Choroid plexus epithelial cell (primary cell): ENCODE results near the gene LRPAP1.

Experiments used
- DNase-seq: peaks from one replicate; pipeline ENCODE4 v3.0.0-alpha.2; 2010; ENCODE audit warnings: low read depth
- H3K4me3 ChIP-seq: 2 replicates; pipeline ENCODE4 v1.5.1; 2011; ENCODE audit warnings: low read depth, mild to moderate bottlenecking, control low read depth, low read length, moderate library complexity
- CTCF ChIP-seq: conservative IDR thresholded peaks from 2 replicates; pipeline ENCODE4 v1.5.1; 2011; ENCODE audit warnings: low read depth, mild to moderate bottlenecking, control low read depth, inconsistent platforms, low read length, moderate library complexity

Gene LRPAP1

GRCh38 chr4:3476341-3476747 lies 55.9 kb downstream of the LRPAP1 start:
- no peak for TF ChIP-seq CTCF
- H3K4me3 ChIP-seq: no peak overlapping the region
- no peak for DNase-seq

- DNase-seq: no peak
- no peak overlapping the region for H3K4me3 ChIP-seq
- no peak for TF ChIP-seq CTCF
Measured at GRCh38 chr4:3475713-3476260, 56.4 kb downstream of the LRPAP1 start.

GRCh38 chr4:3475041-3475712 lies 57.0 kb downstream of the LRPAP1 start:
- no peak overlapping the region for H3K4me3 ChIP-seq
- no peak for DNase-seq
- TF ChIP-seq CTCF: no peak

- no peak for DNase-seq
- H3K4me3 ChIP-seq: no peak overlapping the region
- no peak for TF ChIP-seq CTCF
Measured at GRCh38 chr4:3473996-3474765, 58.0 kb downstream of the LRPAP1 start.

GRCh38 chr4:3473181-3473950 lies 58.9 kb downstream of the LRPAP1 start:
- no peak overlapping the region for H3K4me3 ChIP-seq
- TF ChIP-seq CTCF: no peak
- DNase-seq: no peak

GRCh38 chr4:3472411-3473141 lies 59.6 kb downstream of the LRPAP1 start:
- no peak for TF ChIP-seq CTCF
- DNase-seq: no peak

More at GRCh38 chr4:3472411-3473141, 59.6 kb downstream of the LRPAP1 start:
- no peak overlapping the region for H3K4me3 ChIP-seq
